ENCODE results near the gene SNRNP70. TPM values are rescaled to one million over a fixed set of nuclear protein-coding genes. Genes with fewer than 3 reads are reported as not detected.

SNRNP70 gene
- total and polyA plus RNA-seq, 2 of the 13 experiments (the other 11 are each of a cell fraction or from before 2014, with no cell fraction given), result 150 to 210 TPM

- TF ChIP-seq ZBTB20 (CRISPR knock-in tag; IDR thresholded peaks at IDR 0.05; ENCODE audit: borderline replicate concordance, low read depth) (0 out of 2 replicates have a peak, but pooled peaks have one; percentile 41), ZBTB7B (CRISPR knock-in tag; IDR thresholded peaks at IDR 0.05) (no peak), KLF13 (CRISPR knock-in tag; IDR thresholded peaks at IDR 0.05) (no peak), ZNF335 (CRISPR knock-in tag; IDR thresholded peaks at IDR 0.05) (0 out of 2 replicates have a peak, but pooled peaks have one; percentile 39), ZNF720 (CRISPR knock-in tag; IDR thresholded peaks at IDR 0.05) (no peak), ZMYM4 (CRISPR knock-in tag; IDR thresholded peaks at IDR 0.05) (no peak), ARID2 (CRISPR knock-in tag; IDR thresholded peaks at IDR 0.05; ENCODE audit: borderline replicate concordance) (no peak), ZNF776 (CRISPR knock-in tag; IDR thresholded peaks at IDR 0.05) (peak; percentile 20; the same call in 1 of the 2 replicates), ZNF781 (CRISPR knock-in tag; IDR thresholded peaks at IDR 0.05; ENCODE audit: borderline replicate concordance, not compliant biosample characterization) (peak; percentile 53), RXRA (CRISPR knock-in tag; IDR thresholded peaks at IDR 0.05) (0 out of 2 replicates have a peak, but pooled peaks have one; percentile 19), USF2 (IDR thresholded peaks at IDR 0.05; ENCODE audit: low read depth, low read length) (no peak), USF2 (CRISPR knock-in tag; IDR thresholded peaks at IDR 0.05; ENCODE audit: borderline replicate concordance) (no peak), ARNT2 (CRISPR knock-in tag; IDR thresholded peaks at IDR 0.05; ENCODE audit: low read depth) (no peak), ATF7-NPFF (CRISPR knock-in tag; IDR thresholded peaks at IDR 0.05; ENCODE audit: low read depth) (0 out of 2 replicates have a peak, but pooled peaks have one; percentile 11), HHEX (CRISPR knock-in tag; IDR thresholded peaks at IDR 0.05) (no peak), ZNF513 (CRISPR knock-in tag; conservative IDR thresholded peaks at IDR 0.05) (no peak), GPN1 (CRISPR knock-in tag; IDR thresholded peaks at IDR 0.05; ENCODE audit: borderline replicate concordance) (no peak), SIX1 (CRISPR knock-in tag; IDR thresholded peaks at IDR 0.05; ENCODE audit: borderline replicate concordance) (no peak), ZNF160 (CRISPR knock-in tag; IDR thresholded peaks at IDR 0.05) (no peak), MTF1 (CRISPR knock-in tag; IDR thresholded peaks at IDR 0.05) (no peak), ZNF790 (CRISPR knock-in tag; IDR thresholded peaks at IDR 0.05; ENCODE audit: borderline replicate concordance) (no peak)
- TF ChIP-seq, protein P1, sequence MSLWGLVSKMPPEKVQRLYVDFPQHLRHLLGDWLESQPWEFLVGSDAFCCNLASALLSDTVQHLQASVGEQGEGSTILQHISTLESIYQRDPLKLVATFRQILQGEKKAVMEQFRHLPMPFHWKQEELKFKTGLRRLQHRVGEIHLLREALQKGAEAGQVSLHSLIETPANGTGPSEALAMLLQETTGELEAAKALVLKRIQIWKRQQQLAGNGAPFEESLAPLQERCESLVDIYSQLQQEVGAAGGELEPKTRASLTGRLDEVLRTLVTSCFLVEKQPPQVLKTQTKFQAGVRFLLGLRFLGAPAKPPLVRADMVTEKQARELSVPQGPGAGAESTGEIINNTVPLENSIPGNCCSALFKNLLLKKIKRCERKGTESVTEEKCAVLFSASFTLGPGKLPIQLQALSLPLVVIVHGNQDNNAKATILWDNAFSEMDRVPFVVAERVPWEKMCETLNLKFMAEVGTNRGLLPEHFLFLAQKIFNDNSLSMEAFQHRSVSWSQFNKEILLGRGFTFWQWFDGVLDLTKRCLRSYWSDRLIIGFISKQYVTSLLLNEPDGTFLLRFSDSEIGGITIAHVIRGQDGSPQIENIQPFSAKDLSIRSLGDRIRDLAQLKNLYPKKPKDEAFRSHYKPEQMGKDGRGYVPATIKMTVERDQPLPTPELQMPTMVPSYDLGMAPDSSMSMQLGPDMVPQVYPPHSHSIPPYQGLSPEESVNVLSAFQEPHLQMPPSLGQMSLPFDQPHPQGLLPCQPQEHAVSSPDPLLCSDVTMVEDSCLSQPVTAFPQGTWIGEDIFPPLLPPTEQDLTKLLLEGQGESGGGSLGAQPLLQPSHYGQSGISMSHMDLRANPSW (CRISPR knock-in tag; IDR thresholded peaks at IDR 0.05; ENCODE audit: borderline replicate concordance), result no peak
- TF ChIP-seq, protein P2, sequence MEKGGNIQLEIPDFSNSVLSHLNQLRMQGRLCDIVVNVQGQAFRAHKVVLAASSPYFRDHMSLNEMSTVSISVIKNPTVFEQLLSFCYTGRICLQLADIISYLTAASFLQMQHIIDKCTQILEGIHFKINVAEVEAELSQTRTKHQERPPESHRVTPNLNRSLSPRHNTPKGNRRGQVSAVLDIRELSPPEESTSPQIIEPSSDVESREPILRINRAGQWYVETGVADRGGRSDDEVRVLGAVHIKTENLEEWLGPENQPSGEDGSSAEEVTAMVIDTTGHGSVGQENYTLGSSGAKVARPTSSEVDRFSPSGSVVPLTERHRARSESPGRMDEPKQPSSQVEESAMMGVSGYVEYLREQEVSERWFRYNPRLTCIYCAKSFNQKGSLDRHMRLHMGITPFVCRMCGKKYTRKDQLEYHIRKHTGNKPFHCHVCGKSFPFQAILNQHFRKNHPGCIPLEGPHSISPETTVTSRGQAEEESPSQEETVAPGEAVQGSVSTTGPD (CRISPR knock-in tag; IDR thresholded peaks at IDR 0.05), result no peak
These were observed 29.5 kb downstream of the SNRNP70 start (continued) for GRCh38 chr19:49114630-49115363.
